Upper lobe of left lung (tissue), 6 donors: Measurements from ENCODE around the gene SYCE3. TPM values are rescaled to one million over a fixed set of nuclear protein-coding genes. Genes with fewer than 3 reads are reported as not detected.

Experiments used
- ATAC-seq, 2 donors: fragments of 200-7000 bp; cut with Tn5 transposase; one replicate each; pipeline ENCODE4 v1.9.1; 2022; ENCODE audit warnings: mild to moderate bottlenecking in 2 of 2, moderate library complexity in 2 of 2; ENCODE audit not compliant: low FRiP score in 2 of 2
- DNase-seq, 2 donors: peaks; one replicate each; pipeline ENCODE4 v3.0.0-alpha.2; 2019 to 2020
- H3K27ac ChIP-seq, 4 donors: fragments of 200-600 bp; sonication (generic); one replicate each; pipeline ENCODE4 v1.5.1; 2016 to 2019
- H3K27me3 ChIP-seq, 4 donors: fragments of 200-600 bp; sonication (generic); one replicate each; pipeline ENCODE4 v1.5.1; 2017 to 2019
- H3K36me3 ChIP-seq, 4 donors: fragments of 200-600 bp; sonication (generic); one replicate each; pipeline ENCODE4 v1.5.1; 2016 to 2019
- H3K4me1 ChIP-seq, 4 donors: fragments of 200-600 bp; sonication (generic); one replicate each; pipeline ENCODE4 v1.5.1; 2018 to 2019
- H3K4me3 ChIP-seq, 4 donors: fragments of 200-600 bp; sonication (generic); one replicate each; pipeline ENCODE4 v1.5.1; 2017 to 2019; ENCODE audit warnings: mild to moderate bottlenecking in 2 of 4, moderate library complexity in 1 of 4
- H3K9me3 ChIP-seq, 4 donors: fragments of 200-600 bp; sonication (generic); one replicate each; pipeline ENCODE4 v1.5.1; 2018 to 2019
- EP300 ChIP-seq, 4 donors: sonication (generic); formaldehyde crosslinking; IDR thresholded peaks; one replicate each; pipeline ENCODE4 v1.5.1; 2017; ENCODE audit warnings: antibody characterized with exemption in 4 of 4, control low read depth in 2 of 4
- POLR2A ChIP-seq, 4 donors: fragments of 450-650 bp; IDR thresholded peaks; one replicate each; pipeline ENCODE4 v1.5.1; 2016 to 2017; ENCODE audit warnings: antibody characterized with exemption in 4 of 4, mild to moderate bottlenecking in 2 of 4
- POLR2AphosphoS5 ChIP-seq, 2 donors: sonication (generic); formaldehyde crosslinking; IDR thresholded peaks; one replicate each; pipeline ENCODE4 v1.5.1; 2017; ENCODE audit warnings: antibody characterized with exemption in 2 of 2
- WGBS, 2 donors: methylation state at CpG; one replicate each; pipeline ENCODE4 v1.1.5; 2017 to 2018; 5-methylcytosine and 5-hydroxymethylcytosine counted together
- total RNA-seq, 6 donors: library from RNA; depleted of rRNA in 4 of 6; stranded (reverse); fragments of >200 nt in 4 of 6; gene quantifications; one replicate each; pipeline versions ENCODE4 v1.1.0 to v1.2.1, GENCODE V29; 2016 to 2021
- TF ChIP-seq, protein P1 (sequence below), 6 experiments: fragments of 450-650 bp in 4 of 6; fragments of 200-600 bp in 2 of 6; sonication (generic) in 2 of 6; IDR thresholded peaks; one replicate each; pipeline ENCODE4 v1.5.1; 2016 to 2019; ENCODE audit warnings: antibody characterized with exemption in 6 of 6
- donor health status: DM: no; HTN: no; CAD: no; lungs with moderate emphysema.
- donor health status: DM: no; HTN: yes; CAD: no; lungs with severe emphysema.

SYCE3 gene
- total RNA-seq, 6 donors from 2014 or later: 3.4 TPM; not detected in 5

DNA sequence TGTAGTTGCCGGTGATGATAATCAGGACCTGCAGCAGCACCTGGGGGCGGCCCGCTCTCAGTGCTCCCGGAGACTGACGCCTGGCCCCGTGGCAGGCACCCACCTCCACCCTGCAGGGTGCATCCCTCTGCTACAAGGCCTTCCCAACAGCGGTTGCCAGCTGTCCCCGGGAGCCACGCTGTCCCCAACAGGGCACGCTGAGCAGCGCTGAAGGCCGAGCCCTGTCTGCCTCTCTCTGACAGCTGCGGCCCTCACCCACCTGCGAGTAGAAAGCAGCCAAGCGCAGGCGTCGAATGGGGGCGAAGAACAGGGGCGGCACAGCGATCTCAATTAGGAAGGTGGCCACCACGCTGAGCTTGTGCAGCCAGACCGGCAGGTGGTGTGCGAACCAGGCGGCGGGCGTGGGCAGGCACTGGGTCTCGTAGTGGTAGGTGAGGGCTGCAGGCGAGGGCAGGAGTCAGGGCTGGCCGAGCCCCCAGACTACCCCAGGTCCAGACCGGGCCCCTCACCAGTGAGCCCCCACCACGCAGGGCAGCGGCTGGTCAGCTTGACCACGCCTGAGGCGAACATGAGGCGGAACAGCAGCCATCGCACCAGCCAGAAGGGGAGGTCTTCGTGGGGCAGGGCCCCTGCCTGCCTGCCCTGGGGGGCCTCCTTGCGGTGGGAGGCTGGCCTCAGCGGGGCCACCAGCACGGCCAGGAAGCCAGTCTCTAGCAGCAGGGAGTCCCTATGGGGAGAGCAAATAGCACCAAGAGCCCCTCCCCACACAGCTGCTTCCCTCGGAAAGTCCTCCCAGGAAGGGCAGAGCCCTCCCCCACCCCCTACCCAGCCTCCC lies 56.7 kb downstream of the SYCE3 start:
- ATAC-seq: no peak
- no peak for TF ChIP-seq POLR2A (IDR thresholded peaks at IDR 0.05)
- no peak for TF ChIP-seq EP300 (IDR thresholded peaks at IDR 0.05)
- no peak for TF ChIP-seq POLR2AphosphoS5 (IDR thresholded peaks at IDR 0.05)
- TF ChIP-seq, protein P1, sequence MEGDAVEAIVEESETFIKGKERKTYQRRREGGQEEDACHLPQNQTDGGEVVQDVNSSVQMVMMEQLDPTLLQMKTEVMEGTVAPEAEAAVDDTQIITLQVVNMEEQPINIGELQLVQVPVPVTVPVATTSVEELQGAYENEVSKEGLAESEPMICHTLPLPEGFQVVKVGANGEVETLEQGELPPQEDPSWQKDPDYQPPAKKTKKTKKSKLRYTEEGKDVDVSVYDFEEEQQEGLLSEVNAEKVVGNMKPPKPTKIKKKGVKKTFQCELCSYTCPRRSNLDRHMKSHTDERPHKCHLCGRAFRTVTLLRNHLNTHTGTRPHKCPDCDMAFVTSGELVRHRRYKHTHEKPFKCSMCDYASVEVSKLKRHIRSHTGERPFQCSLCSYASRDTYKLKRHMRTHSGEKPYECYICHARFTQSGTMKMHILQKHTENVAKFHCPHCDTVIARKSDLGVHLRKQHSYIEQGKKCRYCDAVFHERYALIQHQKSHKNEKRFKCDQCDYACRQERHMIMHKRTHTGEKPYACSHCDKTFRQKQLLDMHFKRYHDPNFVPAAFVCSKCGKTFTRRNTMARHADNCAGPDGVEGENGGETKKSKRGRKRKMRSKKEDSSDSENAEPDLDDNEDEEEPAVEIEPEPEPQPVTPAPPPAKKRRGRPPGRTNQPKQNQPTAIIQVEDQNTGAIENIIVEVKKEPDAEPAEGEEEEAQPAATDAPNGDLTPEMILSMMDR (IDR thresholded peaks at IDR 0.05): no peak
- Histone ChIP-seq H3K4me3 (peak overlapping the region in 2 of 4 donors; percentile 81 to 99), H3K4me1 (peaks cover 19 to 39% (median 24%) of the 10 kb centered on the region in 4 donors), H3K27ac (peak overlapping the region in 1 of 4 donors; percentile 91), H3K27me3 (no peaks in the 10 kb centered on the region), H3K36me3 (peaks cover 15 to 40% (median 36%) of the 10 kb centered on the region in 4 donors), H3K9me3 (no peaks in the 10 kb centered on the region)
- peak in 1 of 2 donors; percentile 86 for DNase-seq
- 92 to 96% methylated on average over 22 to 38 of the region's 41 CpGs for WGBS, 2 donors

DNA sequence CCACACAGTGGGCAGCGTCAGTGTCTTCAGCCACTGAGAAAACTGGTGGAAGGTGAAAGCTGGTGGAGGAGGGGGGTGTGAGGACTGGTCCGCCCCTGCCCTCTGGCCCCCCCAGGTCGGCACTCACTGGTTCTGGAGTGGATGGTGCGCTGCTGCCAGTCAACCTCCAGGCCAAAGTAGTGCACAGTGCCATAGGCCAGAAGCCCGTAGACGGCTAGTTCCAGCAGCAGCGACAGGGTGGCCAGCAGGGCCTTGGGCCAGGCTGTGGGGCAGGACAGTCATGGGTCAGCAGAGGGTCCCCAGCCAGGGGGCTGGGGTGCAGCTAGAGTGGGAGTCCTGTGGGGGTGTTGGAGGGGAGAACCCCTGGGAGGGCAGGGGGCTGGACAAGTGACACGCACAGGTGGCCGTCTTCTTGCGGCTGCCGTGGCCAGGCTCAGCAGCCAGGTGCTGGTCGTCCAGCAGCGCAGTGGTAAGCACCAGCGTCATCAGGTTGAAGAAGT lies 57.4 kb downstream of the SYCE3 start:
- no peak overlapping the region for H3K27ac ChIP-seq
- WGBS, 2 donors: 94 to 96% methylated on average over 11 to 13 of the region's 14 CpGs
- H3K4me1 ChIP-seq: peaks cover 19 to 39% (median 24%) of the 10 kb centered on the region in 4 donors
- DNase-seq (no peak), ATAC-seq (no peak)
- no peak overlapping the region for H3K4me3 ChIP-seq
- no peaks in the 10 kb centered on the region for H3K27me3 ChIP-seq
- peaks cover 15 to 36% (median 34%) of the 10 kb centered on the region in 4 donors for H3K36me3 ChIP-seq
- TF ChIP-seq, protein P1 (IDR thresholded peaks at IDR 0.05): no peak
- TF ChIP-seq EP300 (IDR thresholded peaks at IDR 0.05): no peak
- TF ChIP-seq POLR2A (IDR thresholded peaks at IDR 0.05): no peak
- TF ChIP-seq POLR2AphosphoS5 (IDR thresholded peaks at IDR 0.05): no peak
- no peaks in the 10 kb centered on the region for H3K9me3 ChIP-seq

DNA sequence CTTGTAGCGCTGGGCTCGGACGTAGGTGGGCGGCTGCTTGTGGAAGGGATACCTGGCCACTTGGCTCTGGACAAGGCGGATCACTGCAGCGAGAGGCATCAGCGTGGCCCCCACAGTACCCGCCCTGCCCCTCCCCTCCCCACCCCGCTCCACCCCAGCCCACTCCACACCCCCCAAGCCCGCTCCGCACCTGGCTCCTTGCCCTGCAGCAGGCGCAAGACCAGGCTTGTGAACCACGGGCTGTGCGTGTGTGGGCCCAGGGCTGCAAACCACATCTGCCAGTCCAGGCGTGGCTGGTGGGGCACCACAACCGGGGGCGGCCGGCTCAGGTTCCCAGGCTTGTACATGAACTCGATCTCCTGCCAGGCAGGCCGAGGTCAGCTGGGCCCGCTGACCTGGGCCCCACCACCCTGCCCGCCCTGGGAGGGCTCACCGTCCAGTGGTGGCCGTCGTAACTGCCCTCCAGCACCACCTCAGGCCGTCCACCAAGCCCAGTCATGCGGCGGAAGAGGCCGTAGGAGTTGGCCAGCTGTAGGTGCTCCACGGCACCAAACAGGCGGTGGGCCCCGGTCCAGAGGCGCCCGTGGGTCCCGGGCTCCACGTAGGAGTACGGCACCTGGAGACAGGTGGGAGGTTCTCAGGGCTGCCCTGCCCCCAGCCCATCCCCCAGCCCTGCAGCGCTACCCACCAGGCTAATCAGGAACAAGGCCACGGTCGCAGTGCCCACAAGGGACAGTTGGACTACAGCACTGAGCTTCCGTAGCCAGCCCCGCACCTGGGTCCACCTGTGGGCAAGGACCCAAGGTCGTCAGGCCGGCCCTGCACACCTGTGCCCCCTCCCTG lies 58.1 kb downstream of the SYCE3 start:
- 96% methylated on average over 42 of the region's 44 CpGs; no CpG with 5 or more reads in 1 of the 2 donors for WGBS, 2 donors
- H3K4me1 ChIP-seq: peaks cover 19 to 35% (median 22%) of the 10 kb centered on the region in 4 donors
- TF ChIP-seq POLR2A (IDR thresholded peaks at IDR 0.05): no peak
- TF ChIP-seq EP300 (IDR thresholded peaks at IDR 0.05): no peak
- TF ChIP-seq, protein P1 (IDR thresholded peaks at IDR 0.05): no peak
- no peak for TF ChIP-seq POLR2AphosphoS5 (IDR thresholded peaks at IDR 0.05)

DNA sequence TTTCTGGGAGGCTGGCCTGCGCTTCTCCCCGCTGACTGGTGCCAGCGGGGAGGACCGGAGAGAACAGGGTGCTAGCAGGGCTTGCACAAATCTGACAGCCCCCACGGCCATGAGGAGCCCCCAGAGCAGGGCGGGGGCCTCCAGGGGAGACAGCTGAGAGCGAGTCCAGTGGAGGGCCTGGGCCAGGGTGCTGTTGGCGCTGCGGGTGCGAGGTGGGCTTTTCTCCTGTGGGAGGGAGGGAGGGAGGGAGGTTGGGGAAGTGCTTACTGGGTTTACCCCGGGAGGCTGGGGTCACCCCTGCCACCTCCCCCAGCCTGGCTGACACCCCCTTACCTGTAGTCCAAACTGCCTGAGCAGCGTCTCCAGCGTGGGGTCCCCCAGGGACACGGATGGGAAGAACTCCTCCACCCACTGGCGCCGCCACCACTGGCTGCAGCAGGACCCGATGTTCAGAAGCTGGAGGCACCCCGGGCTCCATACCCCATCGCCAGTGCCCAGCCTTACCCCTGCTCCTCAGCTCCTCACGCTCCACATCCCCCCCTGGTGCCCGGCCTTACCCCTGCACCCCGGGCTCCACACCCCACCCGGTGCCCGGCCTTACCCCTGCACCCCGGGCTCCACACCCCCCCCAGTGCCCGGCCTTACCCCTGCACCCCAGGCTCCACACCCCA lies 59.1 kb downstream of the SYCE3 start:
- TF ChIP-seq EP300 (IDR thresholded peaks at IDR 0.05) (no peak), POLR2AphosphoS5 (IDR thresholded peaks at IDR 0.05) (no peak), POLR2A (IDR thresholded peaks at IDR 0.05) (no peak)
- TF ChIP-seq, protein P1 (IDR thresholded peaks at IDR 0.05): no peak
- Histone ChIP-seq H3K9me3 (no peaks in the 10 kb centered on the region), H3K4me1 (peaks cover 12 to 26% (median 16%) of the 10 kb centered on the region in 4 donors), H3K27me3 (no peaks in the 10 kb centered on the region), H3K36me3 (peaks cover 15 to 36% (median 33%) of the 10 kb centered on the region in 4 donors), H3K27ac (no peak overlapping the region), H3K4me3 (no peak overlapping the region)
- WGBS, 2 donors: 93 to 96% methylated on average over 13 to 19 of the region's 26 CpGs
- DNase-seq: no peak
- ATAC-seq: no peak

More for the DNA sequence above, 58.1 kb downstream of the SYCE3 start:
- no peak for ATAC-seq
- no peaks in the 10 kb centered on the region for H3K27me3 ChIP-seq
- DNase-seq: peak in 1 of 2 donors; percentile 83
- H3K36me3 ChIP-seq: peaks cover 15 to 36% (median 33%) of the 10 kb centered on the region in 4 donors
- no peak overlapping the region for H3K4me3 ChIP-seq
- H3K9me3 ChIP-seq: no peaks in the 10 kb centered on the region
- no peak overlapping the region for H3K27ac ChIP-seq
